Activated T-cell treated with anti-CD3 and anti-CD28 coated beads, Interleukin-2, amount 50 U/mL, for 72 hours (primary cell): Measurements from ENCODE around the gene SEC24B. TPM values are rescaled to one million over a fixed set of nuclear protein-coding genes. Genes with fewer than 3 reads are reported as not detected.

Experiments used
- ATAC-seq, 2 donors: fragments of 150-1000 bp; cut with Tn5 transposase; replicated peaks in 1 of 2; 2 replicates each; pipeline ENCODE4 v1.10.0; 2021; ENCODE audit warnings: moderate library complexity in 2 of 2, mild to moderate bottlenecking in 1 of 2
- DNase-seq, 2 donors: peaks; one replicate each; pipeline ENCODE4 v3.0.0; 2021 to 2022; ENCODE audit warnings: mixed read lengths in 1 of 2
- H3K27ac Mint-ChIP-seq: one replicate; pipeline ENCODE4 v1.8.0; 2022; ENCODE audit warnings: mild to moderate bottlenecking, moderate library complexity, mixed read lengths
- H3K27me3 Mint-ChIP-seq: one replicate; pipeline ENCODE4 v1.8.0; 2022; ENCODE audit warnings: low read depth, mixed read lengths
- H3K36me3 Mint-ChIP-seq, 2 donors: one replicate each; pipeline ENCODE4 v1.8.0; 2022; ENCODE audit warnings: mixed read lengths in 2 of 2, mild to moderate bottlenecking in 1 of 2; ENCODE audit not compliant: insufficient read depth in 2 of 2
- H3K4me1 Mint-ChIP-seq: one replicate; pipeline ENCODE4 v1.8.0; 2022; ENCODE audit warnings: low read depth, mixed read lengths
- H3K4me3 Mint-ChIP-seq, 2 donors: one replicate each; pipeline ENCODE4 v1.8.0; 2022; ENCODE audit warnings: mild to moderate bottlenecking in 2 of 2, mixed read lengths in 2 of 2, moderate library complexity in 2 of 2
- H3K9me3 Mint-ChIP-seq, 2 donors: one replicate each; pipeline ENCODE4 v1.8.0; 2022; ENCODE audit warnings: mixed read lengths in 2 of 2
- total RNA-seq, 2 donors: library from RNA; stranded (reverse); gene quantifications; one replicate each; pipeline ENCODE4 v1.2.3, GENCODE V29; 2022

The SEC24B gene
- total RNA-seq: 10 to 100 TPM; 25.0 to 25.8 TPM

- ATAC-seq: peak; percentile 91 to 92
- peak; percentile 88 to 94 for DNase-seq
- Mint-ChIP-seq H3K4me1 (peaks cover 65% of the 10 kb centered on the region), H3K9me3 (no peaks in the 10 kb centered on the region), H3K36me3 (peaks cover 2 to 5% of the 10 kb centered on the region in 2 donors), H3K27me3 (no peaks in the 10 kb centered on the region), H3K27ac (peak within 1 kb of the TSS; percentile 98), H3K4me3 (peak within 1 kb of the TSS; percentile 83 to 94)
Observed at GRCh38 chr4:109433205-109434006, at the start of gene SEC24B. SEC24B (plus strand) TSS chr4:109433815; CDS start chr4:109433870, 55 bp downstream.

- no peak for ATAC-seq
Observed at GRCh38 chr4:109383823-109384222, 49.8 kb upstream of the SEC24B start.

GRCh38 chr4:109385260-109385659 is 48.4 kb upstream of the SEC24B start:
- Mint-ChIP-seq H3K27me3 (peaks cover 7% of the 10 kb centered on the region), H3K9me3 (no peaks in the 10 kb centered on the region), H3K4me1 (no peaks in the 10 kb centered on the region), H3K4me3 (no peak overlapping the region), H3K36me3 (no peaks in the 10 kb centered on the region), H3K27ac (no peak overlapping the region)
- ATAC-seq: no peak
- no peak for DNase-seq

More at GRCh38 chr4:109383823-109384222, 49.8 kb upstream of the SEC24B start:
- Mint-ChIP-seq H3K4me3 (no peak overlapping the region), H3K36me3 (no peaks in the 10 kb centered on the region), H3K27me3 (peaks cover 7% of the 10 kb centered on the region), H3K27ac (no peak overlapping the region), H3K9me3 (no peaks in the 10 kb centered on the region), H3K4me1 (no peaks in the 10 kb centered on the region)
- no peak for DNase-seq

- H3K27ac Mint-ChIP-seq: no peak overlapping the region
- peaks cover 11% of the 10 kb centered on the region for H3K27me3 Mint-ChIP-seq
- no peak overlapping the region for H3K4me3 Mint-ChIP-seq
- DNase-seq: no peak
- no peaks in the 10 kb centered on the region for H3K9me3 Mint-ChIP-seq
- no peaks in the 10 kb centered on the region for H3K36me3 Mint-ChIP-seq
- H3K4me1 Mint-ChIP-seq: no peaks in the 10 kb centered on the region
- no peak for ATAC-seq
Observed at GRCh38 chr4:109389369-109390114, 44.1 kb upstream of the SEC24B start.

GRCh38 chr4:109390115-109390768 is 43.4 kb upstream of the SEC24B start:
- Mint-ChIP-seq H3K4me3 (no peak overlapping the region), H3K27ac (no peak overlapping the region), H3K36me3 (no peaks in the 10 kb centered on the region), H3K27me3 (peaks cover 10% of the 10 kb centered on the region), H3K4me1 (no peaks in the 10 kb centered on the region), H3K9me3 (no peaks in the 10 kb centered on the region)
- DNase-seq (no peak), ATAC-seq (no peak)

GRCh38 chr4:109395694-109396093 is 37.9 kb upstream of the SEC24B start:
- DNase-seq: no peak
- Mint-ChIP-seq H3K27ac (no peak overlapping the region), H3K27me3 (peaks cover 4% of the 10 kb centered on the region), H3K4me1 (no peaks in the 10 kb centered on the region), H3K36me3 (no peaks in the 10 kb centered on the region), H3K4me3 (no peak overlapping the region), H3K9me3 (no peaks in the 10 kb centered on the region)
- no peak for ATAC-seq

- DNase-seq: no peak
- ATAC-seq: no peak
- Mint-ChIP-seq H3K36me3 (no peaks in the 10 kb centered on the region), H3K4me1 (no peaks in the 10 kb centered on the region), H3K27me3 (no peaks in the 10 kb centered on the region), H3K4me3 (no peak overlapping the region), H3K27ac (no peak overlapping the region), H3K9me3 (no peaks in the 10 kb centered on the region)
Observed at GRCh38 chr4:109398928-109399327, 34.7 kb upstream of the SEC24B start.

GRCh38 chr4:109406337-109406931 is 27.2 kb upstream of the SEC24B start:
- ATAC-seq (peak; percentile 53 to 57), DNase-seq (peak; percentile 23 to 25)
- H3K27me3 Mint-ChIP-seq: peaks cover 6% of the 10 kb centered on the region
- no peaks in the 10 kb centered on the region for H3K4me1 Mint-ChIP-seq
- no peak overlapping the region for H3K27ac Mint-ChIP-seq
- no peaks in the 10 kb centered on the region for H3K9me3 Mint-ChIP-seq
- no peaks in the 10 kb centered on the region for H3K36me3 Mint-ChIP-seq
- H3K4me3 Mint-ChIP-seq: no peak overlapping the region

GRCh38 chr4:109407027-109407737 is 26.4 kb upstream of the SEC24B start:
- Mint-ChIP-seq H3K36me3 (no peaks in the 10 kb centered on the region), H3K27me3 (peaks cover 6% of the 10 kb centered on the region), H3K4me1 (peaks cover 7% of the 10 kb centered on the region), H3K4me3 (no peak overlapping the region), H3K27ac (no peak overlapping the region), H3K9me3 (no peaks in the 10 kb centered on the region)
- DNase-seq (no peak), ATAC-seq (no peak)

GRCh38 chr4:109408711-109409110 is 24.9 kb upstream of the SEC24B start:
- Mint-ChIP-seq H3K9me3 (no peaks in the 10 kb centered on the region), H3K27me3 (peaks cover 6% of the 10 kb centered on the region), H3K4me1 (peaks cover 11% of the 10 kb centered on the region), H3K27ac (no peak overlapping the region), H3K4me3 (no peak overlapping the region), H3K36me3 (no peaks in the 10 kb centered on the region)
- DNase-seq (no peak), ATAC-seq (no peak)

GRCh38 chr4:109410226-109410625 is 23.4 kb upstream of the SEC24B start:
- Mint-ChIP-seq H3K4me3 (no peak overlapping the region), H3K36me3 (no peaks in the 10 kb centered on the region), H3K4me1 (peaks cover 11% of the 10 kb centered on the region), H3K27me3 (peaks cover 6% of the 10 kb centered on the region), H3K27ac (no peak overlapping the region), H3K9me3 (no peaks in the 10 kb centered on the region)
- DNase-seq (no peak), ATAC-seq (no peak)

- H3K27me3 Mint-ChIP-seq: peaks cover 6% of the 10 kb centered on the region
- H3K4me1 Mint-ChIP-seq: peaks cover 11% of the 10 kb centered on the region
- H3K9me3 Mint-ChIP-seq: no peaks in the 10 kb centered on the region
- no peak overlapping the region for H3K27ac Mint-ChIP-seq
- no peak for ATAC-seq
- no peak for DNase-seq
- H3K36me3 Mint-ChIP-seq: no peaks in the 10 kb centered on the region
- no peak overlapping the region for H3K4me3 Mint-ChIP-seq
Observed at GRCh38 chr4:109410776-109411175, 22.8 kb upstream of the SEC24B start.
